Omental fat pad (tissue), 4 donors: Measurements from ENCODE around the gene RPS23. TPM values are rescaled to one million over a fixed set of nuclear protein-coding genes. Genes with fewer than 3 reads are reported as not detected.
"Not testable (repeated sequence)": the region's sequence is repeated elsewhere in the genome, so short reads cannot be mapped to it uniquely, and the experiment has no call there.

ENCODE experiments used
- ATAC-seq: fragments of 150-250 bp; one replicate; pipeline ENCODE4 v1.9.1; 2016; ENCODE audit warnings: mild to moderate bottlenecking, moderate library complexity; ENCODE audit not compliant: low FRiP score
- DNase-seq: peaks from one replicate; pipeline ENCODE4 v3.0.0-alpha.2; 2019; ENCODE audit warnings: low spot score
- total RNA-seq, 4 donors: library from RNA; depleted of rRNA; stranded (reverse); fragments of >200 nt; gene quantifications; one replicate each; pipeline ENCODE4 v1.1.0, GENCODE V29; 2016
- TF ChIP-seq, protein P1 (sequence below), 3 donors: fragments of 450-650 bp; IDR thresholded peaks; one replicate each; pipeline ENCODE4 v1.5.1; 2016 to 2017; ENCODE audit warnings: antibody characterized with exemption in 3 of 3, mild to moderate bottlenecking in 3 of 3, moderate library complexity in 2 of 3

The RPS23 gene
- total RNA-seq, 4 donors from 2014 or later, result 2,401 to 4,131 (median 3,282) TPM

DNA sequence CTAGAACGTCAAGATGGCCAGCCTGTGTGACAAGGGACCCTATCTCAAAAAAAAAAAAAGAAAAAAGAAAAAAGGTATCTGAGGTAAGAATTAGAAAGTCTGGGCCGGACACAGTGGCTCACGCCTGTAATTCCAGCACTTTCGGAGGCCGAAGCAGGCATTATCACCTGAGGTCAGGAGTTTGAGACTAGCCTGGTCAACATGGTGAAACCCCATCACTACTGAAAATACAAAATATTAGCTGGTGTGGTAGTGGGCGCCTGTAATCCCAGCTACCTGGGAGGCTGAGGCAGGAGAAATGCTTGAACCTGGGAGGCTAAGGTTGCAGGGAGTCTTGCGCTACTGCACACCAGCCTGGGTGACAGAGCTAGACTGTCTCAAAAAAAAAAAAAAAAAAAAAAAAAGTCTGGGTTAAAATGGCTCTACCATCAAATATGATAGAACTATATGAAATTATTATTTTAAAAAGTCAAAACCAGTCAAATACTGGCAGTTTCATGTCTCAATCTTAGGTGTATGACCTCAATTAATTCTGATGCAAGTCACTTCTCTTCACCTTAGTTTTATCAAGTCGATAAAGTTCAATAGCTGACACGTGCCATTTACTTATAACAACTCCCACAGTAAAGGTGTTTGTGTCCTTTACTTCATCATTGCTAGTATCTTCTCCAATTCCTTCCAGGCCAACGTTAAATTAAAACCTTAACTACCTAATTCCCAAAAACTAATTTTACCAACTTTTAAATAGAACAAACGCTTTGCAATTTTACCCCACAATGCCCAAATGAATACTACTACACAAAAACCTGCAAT, 1.1 kb downstream of the RPS23 start:
- ATAC-seq (no peak), DNase-seq (no peak)
- TF ChIP-seq, protein P1, sequence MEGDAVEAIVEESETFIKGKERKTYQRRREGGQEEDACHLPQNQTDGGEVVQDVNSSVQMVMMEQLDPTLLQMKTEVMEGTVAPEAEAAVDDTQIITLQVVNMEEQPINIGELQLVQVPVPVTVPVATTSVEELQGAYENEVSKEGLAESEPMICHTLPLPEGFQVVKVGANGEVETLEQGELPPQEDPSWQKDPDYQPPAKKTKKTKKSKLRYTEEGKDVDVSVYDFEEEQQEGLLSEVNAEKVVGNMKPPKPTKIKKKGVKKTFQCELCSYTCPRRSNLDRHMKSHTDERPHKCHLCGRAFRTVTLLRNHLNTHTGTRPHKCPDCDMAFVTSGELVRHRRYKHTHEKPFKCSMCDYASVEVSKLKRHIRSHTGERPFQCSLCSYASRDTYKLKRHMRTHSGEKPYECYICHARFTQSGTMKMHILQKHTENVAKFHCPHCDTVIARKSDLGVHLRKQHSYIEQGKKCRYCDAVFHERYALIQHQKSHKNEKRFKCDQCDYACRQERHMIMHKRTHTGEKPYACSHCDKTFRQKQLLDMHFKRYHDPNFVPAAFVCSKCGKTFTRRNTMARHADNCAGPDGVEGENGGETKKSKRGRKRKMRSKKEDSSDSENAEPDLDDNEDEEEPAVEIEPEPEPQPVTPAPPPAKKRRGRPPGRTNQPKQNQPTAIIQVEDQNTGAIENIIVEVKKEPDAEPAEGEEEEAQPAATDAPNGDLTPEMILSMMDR (IDR thresholded peaks at IDR 0.05), result no peak

DNA sequence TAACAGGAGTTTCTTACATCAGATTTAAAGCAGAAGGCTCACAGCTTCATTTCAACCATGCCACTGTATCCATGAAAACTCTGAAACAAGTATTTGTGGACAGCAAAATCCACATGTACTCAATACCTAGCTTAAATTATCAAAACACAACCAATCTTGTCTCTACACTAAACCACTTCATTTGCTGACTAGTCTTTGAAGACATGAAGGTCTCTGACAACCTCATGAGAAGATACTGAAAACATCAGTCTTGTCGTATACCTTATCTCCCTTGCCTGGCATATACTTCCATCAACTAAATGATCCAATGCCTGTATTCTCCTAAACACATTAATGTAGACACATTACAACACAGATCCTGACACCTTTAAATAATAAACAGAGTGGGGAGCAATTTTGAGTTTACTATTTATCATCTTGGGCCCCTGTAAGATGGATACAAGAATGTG, 2.9 kb downstream of the RPS23 start:
- no peak for ATAC-seq

DNA sequence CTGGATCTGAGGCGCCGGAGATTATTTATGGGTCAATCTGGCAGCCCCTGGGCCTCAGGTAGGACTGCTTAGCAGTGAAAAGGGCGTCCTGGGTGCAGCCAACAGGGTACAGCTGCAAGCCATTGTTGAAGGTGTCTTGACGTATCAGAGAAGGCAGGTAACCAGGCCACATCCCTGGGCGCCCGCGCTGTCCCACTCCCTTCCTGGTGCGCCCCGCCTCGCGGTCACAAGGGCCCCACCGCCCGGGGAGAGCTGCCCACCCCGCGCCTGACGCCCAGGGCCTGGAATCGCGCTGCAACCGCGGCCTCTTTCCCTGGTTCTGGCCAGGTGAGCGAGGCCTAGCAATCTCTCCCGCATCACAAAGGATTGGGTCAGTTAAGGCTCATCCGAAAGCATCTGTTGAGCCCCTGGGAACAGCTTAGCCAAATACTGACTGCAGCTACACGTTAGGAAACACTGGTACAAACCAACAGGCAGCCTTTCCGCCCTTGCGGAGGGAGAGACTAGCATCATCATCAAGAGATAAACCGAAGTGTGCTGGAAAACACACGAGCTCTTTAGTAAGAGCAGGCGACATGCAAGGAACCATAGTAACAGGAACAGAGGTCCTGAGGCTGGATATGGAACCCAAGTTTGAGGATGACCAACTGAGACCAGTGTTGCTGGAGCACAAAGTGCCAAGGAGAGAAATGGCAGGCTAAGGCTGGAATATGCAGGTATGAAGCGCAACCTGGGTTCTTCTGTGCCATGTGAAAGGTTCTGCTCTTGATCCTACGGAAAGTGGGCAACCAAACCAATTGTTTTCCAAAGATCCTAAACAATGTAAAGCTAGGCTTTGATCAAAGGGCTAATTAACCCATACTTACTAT, 3.6 kb downstream of the RPS23 start:
- TF ChIP-seq, protein P1 (IDR thresholded peaks at IDR 0.05), result no peak
- ATAC-seq, result no peak
- DNase-seq, result no peak

More for the DNA sequence above, 2.9 kb downstream of the RPS23 start:
- TF ChIP-seq, protein P1 (IDR thresholded peaks at IDR 0.05), result no peak
- no peak for DNase-seq

- not testable (repeated sequence) for ATAC-seq, DNase-seq
Measured at GRCh38 chr5:82273426-82273825, 4.7 kb downstream of the RPS23 start.

DNA sequence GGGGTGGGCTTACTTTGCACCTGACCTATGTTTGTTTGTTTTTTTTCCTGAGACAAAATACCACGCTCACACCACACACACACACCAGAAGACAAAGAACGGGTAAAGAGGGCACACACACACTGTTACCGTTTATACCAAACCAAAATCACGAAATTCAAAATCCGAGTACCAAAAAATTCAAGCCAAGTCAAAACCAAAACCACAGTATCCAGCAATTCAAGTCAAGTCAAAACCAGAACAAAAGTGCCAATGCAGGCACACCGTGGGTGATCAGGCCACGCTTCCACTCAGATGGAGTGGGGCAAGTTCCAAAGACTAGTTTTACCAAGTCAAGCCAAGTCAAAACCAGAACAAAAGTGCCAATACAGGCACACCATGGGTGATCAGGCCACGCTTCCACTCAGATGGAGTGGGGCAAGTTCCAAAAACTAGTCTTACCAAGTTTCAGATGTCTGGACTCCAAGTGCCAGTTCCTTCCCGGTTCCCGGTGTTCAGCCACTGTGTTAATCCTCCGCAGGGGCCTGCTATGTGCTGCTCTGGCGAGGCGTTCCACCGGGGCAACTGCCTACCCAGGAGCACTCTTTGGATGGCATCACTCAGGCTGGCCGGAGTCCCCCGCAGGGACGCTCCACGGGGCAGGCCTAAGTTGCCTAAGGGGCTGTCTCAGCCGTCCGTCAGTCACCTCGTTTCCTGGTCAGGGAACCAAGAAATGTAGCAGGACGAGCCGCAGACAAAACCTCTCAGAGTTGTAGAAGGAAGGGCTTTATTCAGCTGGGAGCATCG, 5.4 kb downstream of the RPS23 start:
- ATAC-seq, DNase-seq: not testable (repeated sequence)

DNA sequence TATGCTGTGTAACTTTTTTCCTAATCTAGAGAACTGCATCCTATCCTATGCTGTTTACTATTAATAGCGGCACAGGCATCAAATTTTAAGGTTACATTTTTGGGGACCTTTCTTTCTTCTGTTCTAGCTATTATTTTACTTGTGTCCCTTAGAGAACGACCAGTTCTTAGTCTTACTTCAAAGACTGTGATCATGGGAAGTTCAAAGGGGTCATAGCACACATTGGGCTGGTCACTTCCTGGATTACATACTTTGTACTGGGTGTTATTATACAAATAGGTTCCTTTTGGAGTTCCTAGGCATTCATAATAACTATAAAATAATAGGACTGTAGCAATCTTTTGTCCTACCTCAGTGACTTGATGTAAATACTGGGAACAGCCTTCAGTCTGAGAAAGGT, 8.8 kb downstream of the RPS23 start:
- ATAC-seq, DNase-seq: not testable (repeated sequence)

DNA sequence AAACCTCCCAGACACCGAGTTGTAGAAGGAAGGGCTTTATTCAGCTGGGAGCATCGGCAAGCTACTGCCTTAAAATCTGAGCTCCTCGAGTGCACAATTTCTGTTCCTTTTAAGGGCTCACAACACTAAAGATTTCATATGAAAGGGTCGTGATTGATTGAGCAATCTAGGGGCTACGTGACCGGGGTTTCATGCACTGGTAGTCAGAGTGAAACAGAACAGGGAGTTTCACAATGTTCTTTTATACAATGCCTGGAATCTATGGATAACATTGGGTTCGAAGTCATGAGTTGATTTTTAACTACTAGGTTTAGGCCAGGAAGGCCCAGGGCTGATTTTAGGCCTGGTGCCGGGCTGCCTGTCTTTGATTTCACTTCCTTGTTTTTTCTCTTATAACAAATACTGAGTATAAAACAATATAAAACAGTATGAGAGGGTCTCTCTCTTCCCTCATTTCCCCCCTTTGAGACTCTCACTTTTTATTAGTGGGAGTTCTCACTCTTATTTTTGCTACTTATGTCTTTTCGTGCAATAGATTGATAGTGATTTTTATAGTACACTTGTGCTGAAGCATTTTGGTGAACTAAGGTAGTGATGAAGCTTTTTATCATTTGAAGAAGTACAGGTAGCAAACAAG, 10.7 kb downstream of the RPS23 start:
- not testable (repeated sequence) for ATAC-seq, DNase-seq

DNA sequence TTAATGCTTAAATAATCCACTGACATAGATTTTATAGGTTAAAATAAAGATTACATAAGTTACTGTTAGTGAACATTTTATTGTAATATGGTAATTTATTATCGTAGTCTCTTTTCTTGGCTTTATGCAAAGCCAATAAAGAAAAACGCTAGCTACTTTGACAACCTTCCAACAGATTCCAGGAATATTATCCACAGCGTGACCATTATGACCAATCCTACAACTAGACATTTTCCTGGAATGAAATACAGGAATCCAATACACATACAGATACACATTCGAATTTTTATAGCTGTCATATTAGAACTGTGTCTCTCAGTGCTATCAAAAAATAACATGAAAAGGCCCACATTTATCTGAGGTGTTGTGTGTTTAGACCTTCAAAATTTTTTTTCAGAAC, 13.1 kb downstream of the RPS23 start:
- TF ChIP-seq, protein P1 (IDR thresholded peaks at IDR 0.05), result no peak
- ATAC-seq (no peak), DNase-seq (no peak)
